Coronary artery (tissue), 2 donors: ENCODE measurements around the gene PPARGC1A.

Experiments used
- DNase-seq: peaks from one replicate; pipeline ENCODE4 v3.0.0-alpha.2; 2017; ENCODE audit warnings: low spot score
- H3K27ac ChIP-seq, 2 donors: fragments of 200-600 bp; sonication (generic); one replicate each; pipeline ENCODE4 v1.5.1; 2016 to 2019
- H3K4me3 ChIP-seq: fragments of 200-600 bp; sonication (generic); 2 replicates; pipeline ENCODE4 v1.5.1; 2016; ENCODE audit warnings: mild to moderate bottlenecking, moderate library complexity
- TF ChIP-seq, protein P1 (sequence below): fragments of 200-600 bp; sonication (generic); IDR thresholded peaks from one replicate; pipeline ENCODE4 v1.5.1; 2019; ENCODE audit warnings: antibody characterized with exemption

PPARGC1A gene

DNA sequence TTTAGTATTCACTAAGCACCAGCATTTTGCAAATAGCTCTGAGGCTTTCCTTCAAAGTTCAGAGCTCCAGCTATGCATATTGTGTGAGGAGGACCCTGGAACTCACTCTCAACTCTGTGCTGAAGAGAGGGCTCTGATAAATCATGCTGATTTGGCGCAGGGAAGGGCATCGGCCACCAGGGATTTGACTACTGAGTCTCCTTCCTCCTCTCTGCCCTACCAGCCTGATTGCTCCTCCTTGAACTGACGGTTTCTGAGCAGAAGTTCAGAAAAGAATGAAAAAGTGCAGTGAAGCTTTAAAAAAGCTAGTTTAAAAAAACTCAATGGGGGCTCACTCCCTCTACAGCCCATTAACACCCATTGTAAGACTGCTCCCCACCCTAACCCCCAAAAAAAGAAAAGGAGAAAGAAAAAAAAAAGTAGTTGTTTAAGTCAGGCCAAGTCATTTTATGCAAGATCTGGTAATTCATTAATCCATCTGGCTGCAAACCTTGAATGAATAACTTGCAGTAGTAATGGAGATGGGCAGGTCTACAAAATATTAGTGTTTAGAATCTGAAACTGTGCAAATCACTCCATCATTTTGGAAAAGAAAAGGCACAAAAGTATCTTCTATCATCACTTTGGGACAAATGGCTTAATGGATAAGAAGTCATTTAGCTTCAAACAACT is 13.3 kb downstream of the PPARGC1A start:
- Histone ChIP-seq H3K4me3 (no peak overlapping the region), H3K27ac (no peak overlapping the region)
- TF ChIP-seq, protein P1, sequence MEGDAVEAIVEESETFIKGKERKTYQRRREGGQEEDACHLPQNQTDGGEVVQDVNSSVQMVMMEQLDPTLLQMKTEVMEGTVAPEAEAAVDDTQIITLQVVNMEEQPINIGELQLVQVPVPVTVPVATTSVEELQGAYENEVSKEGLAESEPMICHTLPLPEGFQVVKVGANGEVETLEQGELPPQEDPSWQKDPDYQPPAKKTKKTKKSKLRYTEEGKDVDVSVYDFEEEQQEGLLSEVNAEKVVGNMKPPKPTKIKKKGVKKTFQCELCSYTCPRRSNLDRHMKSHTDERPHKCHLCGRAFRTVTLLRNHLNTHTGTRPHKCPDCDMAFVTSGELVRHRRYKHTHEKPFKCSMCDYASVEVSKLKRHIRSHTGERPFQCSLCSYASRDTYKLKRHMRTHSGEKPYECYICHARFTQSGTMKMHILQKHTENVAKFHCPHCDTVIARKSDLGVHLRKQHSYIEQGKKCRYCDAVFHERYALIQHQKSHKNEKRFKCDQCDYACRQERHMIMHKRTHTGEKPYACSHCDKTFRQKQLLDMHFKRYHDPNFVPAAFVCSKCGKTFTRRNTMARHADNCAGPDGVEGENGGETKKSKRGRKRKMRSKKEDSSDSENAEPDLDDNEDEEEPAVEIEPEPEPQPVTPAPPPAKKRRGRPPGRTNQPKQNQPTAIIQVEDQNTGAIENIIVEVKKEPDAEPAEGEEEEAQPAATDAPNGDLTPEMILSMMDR = no peak

DNA sequence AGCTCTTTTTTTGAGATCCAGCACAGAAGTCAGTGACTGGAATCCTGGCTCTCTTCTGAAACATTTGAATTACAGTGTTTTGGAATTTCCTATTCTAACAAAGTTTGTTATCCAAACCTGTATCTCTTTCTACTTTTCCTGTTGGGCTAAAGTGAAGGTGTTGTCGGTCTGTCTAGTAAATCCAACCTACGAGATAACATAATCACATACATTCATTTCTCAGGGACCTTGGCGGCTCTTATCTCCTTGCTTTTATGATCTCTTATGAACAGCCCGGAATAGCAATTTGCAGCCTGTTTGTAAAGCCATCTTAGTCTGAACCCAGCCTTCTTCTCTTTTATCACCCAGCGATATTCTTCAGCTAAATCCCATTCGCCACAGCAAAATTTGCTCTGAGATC is 14.5 kb downstream of the PPARGC1A start:
- TF ChIP-seq, protein P1 = no peak
- no peak overlapping the region for H3K4me3 ChIP-seq
- DNase-seq = no peak
- no peak overlapping the region for H3K27ac ChIP-seq

More for the DNA sequence above, 13.3 kb downstream of the PPARGC1A start:
- no peak for DNase-seq

DNA sequence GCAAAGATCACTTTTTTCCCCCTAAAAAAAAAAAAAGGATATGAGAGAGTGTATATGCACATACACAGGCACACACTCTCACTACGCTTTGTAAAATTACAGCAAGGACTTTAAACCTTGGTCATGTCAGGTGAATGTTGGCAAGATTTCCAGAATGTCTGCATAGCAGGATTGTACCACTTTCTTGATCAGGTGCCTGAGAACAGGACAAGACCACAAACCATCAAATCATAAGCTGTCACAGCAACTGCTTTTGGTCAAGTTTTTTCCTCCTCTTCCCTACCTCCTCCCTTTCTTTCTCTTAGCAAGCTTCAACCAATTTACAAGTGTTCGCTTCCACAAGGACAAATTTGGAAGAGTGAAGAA is 15.3 kb downstream of the PPARGC1A start:
- TF ChIP-seq, protein P1 = no peak

DNA sequence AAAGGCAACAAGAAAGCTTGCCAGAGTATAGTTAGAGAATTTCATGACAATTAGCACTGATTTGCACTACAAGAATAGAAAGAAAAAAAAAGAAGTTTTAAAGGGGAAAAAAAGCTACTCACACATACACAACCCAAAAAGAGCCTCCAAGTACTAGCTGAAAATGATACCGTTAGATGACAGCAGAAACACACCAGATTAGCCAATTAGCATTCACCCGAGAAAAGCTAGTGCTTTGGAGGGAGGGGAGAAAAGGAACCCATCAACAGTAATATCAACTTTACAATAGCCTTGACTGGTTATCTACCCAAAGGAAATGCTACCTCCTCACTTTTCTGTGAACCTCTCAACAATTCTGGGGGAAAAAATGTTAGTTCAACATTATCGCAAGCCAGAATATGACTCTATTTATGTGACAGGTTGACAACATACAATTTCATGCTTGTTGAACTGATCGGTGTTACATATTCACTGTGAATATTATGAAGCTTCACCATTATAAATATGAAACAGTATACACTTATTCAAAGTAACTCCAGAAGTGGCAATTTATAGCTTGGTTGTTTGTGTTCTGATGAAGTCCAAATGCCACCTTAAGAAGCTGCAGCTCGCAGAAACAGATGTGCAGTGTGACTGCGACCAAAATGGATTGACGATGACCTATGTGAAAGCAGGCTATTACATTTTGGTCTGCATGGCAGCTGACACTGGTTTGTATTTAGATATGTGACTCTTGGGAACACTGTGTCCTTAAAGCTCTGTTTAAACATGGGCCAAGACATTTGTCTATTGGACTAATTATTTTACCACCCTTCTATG is 15.9 kb downstream of the PPARGC1A start:
- no peak overlapping the region for H3K4me3 ChIP-seq
- no peak for DNase-seq
- TF ChIP-seq, protein P1 = no peak
- no peak overlapping the region for H3K27ac ChIP-seq

More for the DNA sequence above, 15.3 kb downstream of the PPARGC1A start:
- no peak for DNase-seq
- Histone ChIP-seq H3K4me3 (no peak overlapping the region), H3K27ac (no peak overlapping the region)

DNA sequence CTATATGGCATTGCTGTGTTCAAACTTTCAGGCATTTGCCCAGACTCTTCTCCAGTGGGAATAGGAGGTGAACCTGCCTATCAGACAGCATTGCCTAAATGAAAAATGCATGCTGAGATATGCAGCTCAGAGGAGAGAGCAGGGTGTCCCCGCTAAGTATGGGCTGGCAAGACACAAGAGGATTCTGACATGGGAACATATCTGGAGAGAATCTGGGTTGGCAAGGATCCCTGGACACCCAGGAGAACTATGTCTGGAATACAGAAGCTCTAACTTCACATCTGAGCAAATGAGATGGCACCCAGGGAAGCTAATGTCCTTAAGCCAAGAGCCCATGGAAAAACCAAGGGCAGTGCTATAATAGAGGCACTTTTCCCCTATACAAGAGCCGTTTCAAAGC is 18.4 kb downstream of the PPARGC1A start:
- TF ChIP-seq, protein P1 = no peak
- no peak for DNase-seq
- Histone ChIP-seq H3K27ac (no peak overlapping the region), H3K4me3 (no peak overlapping the region)

DNA sequence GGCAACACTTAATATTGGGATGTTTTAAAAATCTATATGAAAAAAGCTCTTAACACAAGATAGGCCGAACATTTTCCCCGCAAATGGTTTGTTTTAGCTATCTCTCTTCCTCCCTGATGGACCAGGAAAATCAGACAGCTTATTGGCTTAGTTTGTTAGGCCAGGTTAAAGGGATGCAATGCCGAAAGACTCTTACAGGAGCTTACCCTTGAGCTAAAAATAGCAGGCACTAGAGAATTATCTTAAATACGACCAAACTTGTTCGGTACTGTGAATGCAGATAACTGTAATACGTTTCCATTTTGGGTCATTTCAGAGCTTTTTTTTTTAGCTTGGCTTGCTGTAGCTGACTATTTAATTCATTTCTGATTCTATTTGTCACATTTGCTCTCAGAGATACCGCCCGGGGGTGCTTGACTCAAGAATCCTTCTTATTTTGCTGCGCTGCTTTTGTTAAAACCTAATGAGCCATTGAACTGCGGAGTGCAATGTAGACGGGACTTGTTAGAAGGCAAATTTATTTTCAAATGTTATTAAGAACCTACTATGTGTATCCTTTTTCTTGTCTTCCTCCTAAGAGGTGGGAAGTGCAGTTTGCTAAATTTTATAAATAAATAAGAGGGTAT is 23.3 kb downstream of the PPARGC1A start:
- TF ChIP-seq, protein P1 = no peak
- Histone ChIP-seq H3K4me3 (no peak overlapping the region), H3K27ac (no peak overlapping the region)
- DNase-seq = no peak
